Stimulated activated CD8-positive, alpha-beta memory T cell treated with anti-CD3 and anti-CD28 coated beads, Interleukin-15, amount 100 ng/mL, for 48 hours (primary cell): ENCODE measurements around the gene OR2Y1.
"Not testable (repeated sequence)": the region's sequence is repeated elsewhere in the genome, so short reads cannot be mapped to it uniquely, and the experiment has no call there.

Source experiments
- DNase-seq, 2 donors: peaks; one replicate each; pipeline ENCODE4 v3.0.0-alpha.2; 2020; ENCODE audit warnings: low read depth in 2 of 2

The OR2Y1 gene

DNA sequence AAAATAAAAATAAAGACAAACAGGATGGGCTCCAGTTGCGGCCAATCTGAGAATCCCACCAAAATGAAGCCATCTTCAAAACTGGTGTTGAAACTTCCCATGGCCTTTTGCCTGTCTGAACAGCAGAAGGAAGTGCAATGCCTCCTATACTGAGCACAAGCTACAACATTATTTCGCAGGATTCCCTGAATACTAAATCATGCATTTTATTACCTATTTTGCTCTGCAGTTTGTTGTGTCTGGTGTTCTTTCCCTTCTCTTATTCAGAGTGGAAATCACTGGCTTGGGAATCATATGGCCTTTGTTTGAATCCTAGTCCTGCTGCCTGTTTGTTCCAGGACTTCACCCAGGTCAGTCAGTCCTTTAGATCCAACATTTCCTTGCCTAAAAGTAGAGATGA, at the start of gene OR2Y1:
TSS of gene OR2Y1 (minus strand) at position 101 of the 400 bp plus-strand sequence. CDS start at position 101, 0 bp downstream.
- DNase-seq: no peak

DNA sequence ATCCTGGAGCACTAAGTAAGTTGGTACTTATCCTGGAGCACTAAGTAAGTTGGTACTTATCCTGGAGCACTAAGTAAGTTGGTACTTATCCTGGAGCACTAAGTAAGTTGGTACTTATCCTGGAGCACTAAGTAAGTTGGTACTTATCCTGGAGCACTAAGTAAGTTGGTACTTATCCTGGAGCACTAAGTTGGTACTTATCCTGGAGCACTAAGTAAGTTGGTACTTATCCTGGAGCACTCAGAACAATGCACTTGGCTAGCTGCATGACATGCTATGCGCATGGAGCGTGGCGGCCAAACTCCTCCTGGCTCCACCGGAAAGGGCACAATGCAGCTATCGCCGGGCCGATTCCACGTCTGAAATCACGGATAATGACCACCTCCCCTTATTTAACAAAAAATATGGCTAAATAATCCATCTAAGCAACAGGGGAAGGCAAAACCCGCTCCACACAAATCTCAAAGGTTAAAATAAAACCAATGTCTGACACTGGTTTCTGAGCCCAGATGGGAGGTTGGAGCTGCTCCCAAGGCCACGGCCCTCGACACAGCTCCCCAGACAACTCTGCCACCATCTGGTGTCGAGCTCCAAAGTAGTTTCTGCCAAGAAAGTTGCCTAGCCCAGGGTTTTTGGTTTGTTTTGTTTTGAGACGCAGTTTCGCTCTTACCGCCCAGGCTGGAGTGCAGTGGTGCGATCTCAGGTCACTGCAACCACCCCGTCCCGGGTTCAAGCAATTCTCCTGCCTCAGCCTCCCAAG, 49.0 kb upstream of the OR2Y1 start:
- DNase-seq: not testable (repeated sequence)

DNA sequence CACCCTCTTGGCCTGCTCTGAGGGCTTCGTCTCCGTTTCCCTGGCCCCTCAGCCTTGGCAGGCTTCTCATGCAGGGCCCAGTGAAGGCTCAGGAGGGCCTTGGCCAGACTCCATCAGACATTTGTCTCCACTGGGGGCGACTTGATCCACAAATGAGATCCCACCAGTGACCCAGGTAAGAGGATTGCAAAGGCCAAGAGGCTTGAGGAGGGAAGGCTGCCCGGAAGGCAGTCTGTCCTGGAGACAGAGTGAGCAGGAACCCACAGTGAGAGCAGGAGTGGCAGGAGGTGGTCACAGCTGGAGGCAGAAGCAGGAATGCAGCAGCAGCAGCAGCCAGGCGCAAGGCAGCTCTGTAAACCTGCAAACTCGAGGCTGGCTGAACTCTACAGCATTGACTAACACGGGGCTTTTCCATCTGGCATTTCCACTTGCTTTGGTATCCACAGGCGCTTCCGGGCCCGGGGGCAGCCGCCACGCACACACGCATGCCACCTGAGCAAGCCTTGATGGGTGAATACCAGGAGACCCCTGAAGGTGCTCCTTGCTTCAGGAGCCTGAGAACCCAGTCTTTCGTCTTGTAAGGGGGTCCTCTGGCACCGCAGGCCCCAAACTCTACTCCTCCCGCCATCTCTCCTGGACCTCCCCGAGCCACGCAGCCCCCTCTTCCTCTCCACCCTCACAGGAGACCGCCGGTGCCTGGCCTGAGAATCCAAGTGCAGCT, 48.0 kb upstream of the OR2Y1 start:
- DNase-seq: no peak

- no peak for DNase-seq
These were observed 46.9 kb upstream of the OR2Y1 start for GRCh38 chr5:180786531-180787398.

- DNase-seq: no peak
These were observed 46.0 kb upstream of the OR2Y1 start for GRCh38 chr5:180785794-180786221.

DNA sequence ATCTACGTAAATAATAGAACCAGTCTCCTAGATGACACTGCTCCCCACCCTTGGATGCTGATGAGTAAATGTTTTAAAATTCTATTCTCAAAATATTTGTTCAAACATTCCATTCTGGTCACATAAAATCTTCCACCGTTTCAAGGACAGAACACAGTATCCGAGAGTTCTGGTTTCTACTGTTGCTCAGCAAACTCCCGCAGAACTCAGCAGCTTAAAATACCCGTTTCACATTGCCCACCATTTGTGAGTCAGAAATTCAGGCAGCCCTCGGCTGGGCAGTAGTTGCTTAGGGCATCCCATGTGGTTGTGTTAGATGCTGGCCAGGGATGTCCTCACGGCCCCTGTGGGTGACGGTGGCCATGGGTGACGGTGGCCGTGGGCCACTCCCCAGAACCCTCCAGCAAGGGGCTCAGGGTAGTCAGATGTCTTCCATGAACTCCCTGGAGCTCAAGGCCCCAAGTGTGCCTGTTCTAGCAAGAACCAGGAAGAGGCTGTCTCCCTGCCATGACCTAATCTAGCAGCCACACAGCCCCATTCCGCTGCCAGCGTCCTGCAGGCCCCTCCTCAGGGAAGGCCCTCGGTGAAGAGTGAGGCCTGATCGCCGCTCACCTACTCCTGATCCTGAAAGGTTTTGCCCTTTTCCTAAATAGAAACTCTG, 45.4 kb upstream of the OR2Y1 start:
- DNase-seq: no peak

DNA sequence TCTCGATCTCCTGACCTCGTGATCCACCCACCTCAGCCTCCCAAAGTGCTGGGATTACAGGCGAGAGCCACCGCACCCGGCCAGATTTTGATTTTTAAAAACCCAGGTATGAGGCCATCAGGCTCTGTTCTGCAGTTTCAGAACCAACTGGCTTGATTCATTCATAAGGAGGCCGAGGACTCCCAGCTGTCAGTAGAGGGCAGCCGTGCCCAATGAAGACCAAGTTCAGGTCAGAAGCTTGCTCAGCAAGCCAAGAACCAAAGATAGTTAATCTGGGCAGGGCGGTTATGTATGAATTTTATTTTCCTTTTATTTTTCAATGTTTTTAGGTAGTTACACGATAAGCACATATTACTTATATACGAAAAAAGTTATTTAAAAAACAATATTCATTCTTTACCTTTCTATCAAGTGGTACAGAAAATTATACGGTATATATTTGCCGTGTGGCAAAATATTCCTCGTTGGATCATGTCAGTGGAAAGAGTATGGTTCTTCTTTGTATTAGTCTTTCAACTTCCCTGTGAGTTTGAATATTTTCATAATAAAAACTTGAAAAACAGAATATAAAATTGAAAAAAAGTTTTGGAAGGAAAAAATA, 44.7 kb upstream of the OR2Y1 start:
- peak; percentile 43 for DNase-seq

DNA sequence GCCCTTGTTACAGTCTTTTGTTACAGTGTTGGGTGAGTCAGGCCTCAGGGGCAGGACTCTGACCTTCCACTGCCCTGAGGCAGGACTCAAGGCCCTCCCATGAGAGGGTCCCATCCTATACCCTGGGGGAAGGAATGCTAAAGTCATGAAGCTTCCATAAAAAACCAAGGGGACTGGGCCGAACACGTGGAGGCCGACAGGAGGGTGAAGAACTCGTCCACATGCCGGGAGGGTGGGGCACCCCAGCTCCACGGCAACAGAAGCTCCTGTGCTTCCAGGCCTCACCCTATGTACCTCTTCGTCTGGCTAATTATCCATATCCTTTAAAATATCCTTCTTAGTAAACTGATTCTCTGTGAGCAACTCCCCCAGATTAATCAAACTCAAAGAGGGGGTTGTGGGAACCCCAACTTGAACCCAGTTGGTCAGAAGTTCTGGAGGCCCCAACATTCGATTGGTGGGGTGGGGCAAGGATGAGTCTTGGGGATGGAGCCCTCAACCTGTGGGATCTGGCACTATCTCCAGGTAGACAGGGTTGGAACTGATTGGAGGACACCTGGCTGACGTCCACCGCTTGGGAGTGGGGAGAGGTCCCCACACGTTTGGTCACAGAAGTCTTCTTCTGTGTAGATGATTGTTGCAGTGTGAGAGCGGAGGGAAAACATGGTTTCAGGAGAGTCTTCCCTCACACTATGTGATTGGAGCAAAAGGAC, 43.6 kb upstream of the OR2Y1 start:
- no peak for DNase-seq

DNA sequence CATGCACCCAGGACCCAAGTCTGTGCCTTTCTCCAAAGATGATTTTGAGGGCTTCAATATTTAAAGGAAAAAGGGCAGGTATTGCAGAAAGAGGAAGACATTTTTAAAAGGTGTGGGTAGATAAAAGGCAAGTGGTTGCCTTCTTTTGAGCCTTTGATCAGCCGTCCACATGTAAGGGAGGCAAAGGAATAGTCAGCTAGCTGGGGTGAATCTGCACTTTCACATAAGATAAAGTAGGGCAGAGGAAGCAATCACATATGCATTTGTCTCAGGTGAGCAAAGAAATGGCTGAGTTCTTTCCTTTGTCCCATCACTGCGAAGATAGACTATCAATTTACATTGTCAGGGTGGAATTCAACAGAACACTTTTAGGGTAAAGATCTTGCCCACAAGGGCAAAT, 42.9 kb upstream of the OR2Y1 start:
- DNase-seq: no peak

DNA sequence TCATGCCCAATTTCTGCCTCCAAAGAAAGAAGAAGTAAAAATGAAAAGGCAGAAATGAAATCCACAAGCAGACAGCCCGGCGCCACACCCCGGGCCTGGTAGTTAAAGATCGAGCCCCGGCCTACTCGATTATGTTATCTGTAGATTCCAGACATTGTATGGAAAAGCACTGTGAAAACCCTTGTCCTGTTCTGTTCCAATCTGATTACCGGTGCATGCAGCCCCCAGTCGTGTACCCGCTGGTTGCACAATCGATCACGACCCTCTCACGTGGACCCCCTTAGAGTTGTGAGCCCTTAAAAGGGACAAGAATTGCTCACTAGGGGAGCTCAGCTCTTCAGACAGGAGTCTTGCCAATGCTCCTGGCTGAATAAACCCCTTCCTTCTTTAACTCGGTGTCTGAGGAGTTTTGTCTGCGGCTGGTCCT, 42.1 kb upstream of the OR2Y1 start:
- DNase-seq: not testable (repeated sequence)

DNA sequence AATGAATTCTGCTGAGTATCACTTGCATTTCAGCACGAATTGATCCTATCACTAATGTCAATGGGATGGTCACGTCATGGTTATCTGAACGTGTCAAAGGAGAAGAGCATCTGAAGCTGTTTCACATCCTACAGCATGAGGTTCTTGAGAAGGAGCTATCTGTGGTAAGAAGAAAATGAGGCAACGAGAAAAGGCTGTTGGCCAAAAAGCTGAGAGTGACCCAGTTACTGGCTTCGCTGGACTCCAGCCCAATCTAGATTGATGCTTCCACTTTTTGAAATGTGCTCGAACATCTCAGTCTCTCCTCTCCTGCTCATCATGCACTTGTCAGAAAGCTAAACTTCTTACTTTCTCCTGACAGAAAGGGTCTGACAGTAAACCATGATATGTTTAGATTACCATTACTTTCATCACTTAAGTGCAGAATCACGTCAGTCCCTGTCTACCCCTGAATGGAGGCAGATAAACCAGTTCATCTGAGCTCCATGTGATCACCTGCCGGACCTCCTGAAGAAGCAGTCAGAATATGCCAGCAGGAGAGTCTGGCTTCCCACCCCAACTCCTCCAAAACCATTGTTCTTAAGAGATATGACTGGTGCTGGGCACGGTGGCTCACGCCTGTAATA, 40.2 kb upstream of the OR2Y1 start:
- no peak for DNase-seq

DNA sequence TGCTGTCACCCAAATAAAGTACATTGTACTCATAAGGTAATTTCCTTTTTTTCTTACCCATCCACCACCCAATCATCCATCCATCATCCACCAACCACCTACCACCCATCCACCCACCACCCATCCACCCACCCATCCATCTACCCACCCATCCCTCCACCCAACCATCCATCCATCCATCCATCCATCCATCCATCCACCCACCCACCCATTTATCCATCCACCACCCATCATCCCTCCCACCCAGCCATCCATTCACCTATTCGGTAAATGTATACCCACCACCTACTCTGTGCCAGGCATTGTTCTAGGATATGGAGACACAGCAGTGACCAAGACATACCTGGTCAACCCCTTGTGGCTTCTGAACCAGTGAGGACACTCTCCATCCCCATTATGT, 37.6 kb upstream of the OR2Y1 start:
- no peak for DNase-seq

- DNase-seq: no peak
These were observed 36.5 kb upstream of the OR2Y1 start for GRCh38 chr5:180776376-180776775.

- no peak for DNase-seq
These were observed 35.8 kb upstream of the OR2Y1 start for GRCh38 chr5:180775624-180776023.

DNA sequence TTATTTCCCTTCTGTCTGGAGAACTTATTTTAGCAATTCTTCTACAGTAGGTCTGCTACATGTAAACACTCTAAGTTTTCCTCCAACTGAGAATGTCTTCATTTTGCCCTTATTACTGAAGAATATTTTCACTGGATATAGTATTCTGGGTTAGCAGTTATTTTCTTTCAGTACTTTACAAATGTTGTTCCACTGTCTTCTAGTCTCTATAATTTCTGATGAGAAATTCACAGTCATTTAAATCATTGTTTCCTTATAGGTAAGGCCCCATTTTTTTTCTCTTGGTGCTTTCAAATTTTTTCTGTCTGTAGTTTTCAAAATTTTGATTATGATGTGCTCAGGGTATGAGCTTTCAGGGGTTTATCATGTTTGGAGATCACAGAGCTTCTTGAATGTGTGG, 32.0 kb upstream of the OR2Y1 start:
- no peak for DNase-seq

DNA sequence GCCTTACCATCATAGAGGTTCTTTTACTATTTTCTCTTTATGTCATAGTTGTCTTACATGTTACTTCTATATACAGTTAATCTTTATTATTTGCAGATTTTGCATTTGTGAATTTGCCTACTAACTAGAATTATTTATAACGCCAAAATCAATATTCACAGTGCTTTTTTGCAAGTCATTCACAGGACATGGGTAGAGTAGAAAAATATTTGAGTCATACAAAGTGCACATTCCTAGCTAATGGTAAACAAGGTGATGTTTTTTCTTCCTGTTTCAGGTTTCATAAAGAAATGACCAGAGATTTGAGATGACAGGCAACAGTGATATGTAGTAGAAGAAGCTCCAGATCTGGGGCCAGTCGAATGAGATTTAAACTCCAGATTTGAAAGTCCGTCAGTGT, 30.0 kb upstream of the OR2Y1 start:
- DNase-seq: no peak

- no peak for DNase-seq
These were observed 15.7 kb upstream of the OR2Y1 start for GRCh38 chr5:180755601-180756000.

- no peak for DNase-seq
These were observed 4.4 kb upstream of the OR2Y1 start for GRCh38 chr5:180744253-180744652.

- no peak for DNase-seq
These were observed 2.9 kb upstream of the OR2Y1 start for GRCh38 chr5:180742727-180743126.

DNA sequence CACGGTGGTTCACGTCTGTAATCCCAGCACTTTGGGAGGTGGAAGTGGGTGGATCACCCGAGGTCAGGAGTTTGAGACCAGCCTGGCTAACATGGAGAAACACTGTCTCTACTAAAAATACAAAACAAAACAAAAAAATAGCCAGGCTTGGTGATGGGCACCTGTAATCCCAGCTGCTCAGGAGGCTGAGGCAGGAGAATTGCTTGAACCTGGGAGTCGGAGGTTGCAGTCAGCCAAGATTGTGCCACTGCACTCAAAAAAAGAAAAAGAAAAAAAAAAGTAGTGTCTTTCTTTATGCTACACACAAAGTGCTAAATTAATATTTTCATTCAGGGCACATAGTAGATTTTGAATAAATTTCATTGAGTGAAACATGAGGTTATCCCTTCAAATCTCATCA, 1.1 kb upstream of the OR2Y1 start:
- DNase-seq: not testable (repeated sequence)
